ENCODE results near the gene SLC9B2.
A peak's percentile ranks its signal among the peaks of the same experiment; 100 is the strongest.

The SLC9B2 gene

DNA sequence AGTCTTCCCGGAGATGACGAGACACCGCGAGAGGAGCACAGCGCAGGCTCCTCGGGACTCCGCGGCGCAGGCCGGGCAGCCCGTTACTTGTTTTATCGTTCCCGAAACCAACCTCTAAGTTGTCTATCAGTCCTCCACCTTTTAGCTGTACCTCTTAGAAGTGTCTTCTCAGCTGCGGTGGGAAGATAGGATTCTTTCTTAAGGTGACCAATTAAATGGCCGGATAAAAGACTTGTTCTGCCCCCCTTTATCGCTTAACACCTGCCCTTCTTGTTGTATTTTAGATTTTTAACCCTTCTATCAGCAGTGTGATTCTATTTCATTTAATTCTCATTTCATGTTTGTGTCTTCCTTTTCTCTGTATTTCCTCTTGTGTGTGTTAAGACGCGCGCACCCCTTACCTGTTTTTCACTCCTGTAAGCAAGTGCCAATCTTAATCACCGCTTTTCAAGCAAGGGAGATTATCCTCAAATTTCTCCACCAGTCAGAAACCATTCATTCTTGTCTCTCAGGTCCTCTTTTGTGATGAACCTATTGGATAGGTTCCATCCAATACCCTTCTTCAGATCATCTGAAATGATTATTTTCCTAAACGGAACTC, at the start of gene SLC9B2:
Gene SLC9B2 (minus strand): TSS at position 15 of the 601 bp plus-strand sequence. CDS start 9,211 bp downstream, outside the sequence.
- DNase-seq: peak in 1 of 2 donors; percentile 63

DNA sequence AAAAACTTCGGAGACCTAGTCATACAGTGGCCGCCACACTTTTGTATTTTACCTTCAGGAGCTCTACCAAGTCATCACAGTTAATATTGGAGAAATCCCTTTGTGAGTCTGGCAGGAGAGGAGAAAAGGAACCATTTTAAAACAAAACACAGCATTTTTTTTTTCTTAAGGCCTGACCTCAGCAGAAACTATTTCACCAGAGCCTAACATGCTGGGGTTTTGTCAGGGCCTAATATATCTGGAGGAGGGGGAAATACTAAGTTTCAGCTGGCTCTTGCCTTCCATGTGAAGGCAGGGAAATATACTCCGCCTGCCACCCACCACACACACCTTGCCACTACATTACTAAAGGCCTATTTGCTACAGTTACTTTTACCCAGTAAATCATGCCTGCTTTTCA, 49.6 kb upstream of the SLC9B2 start:
- DNase-seq: no peak

- no peak for DNase-seq
Observed at GRCh38 chr4:103123114-103123513, 46.6 kb upstream of the SLC9B2 start.

DNA sequence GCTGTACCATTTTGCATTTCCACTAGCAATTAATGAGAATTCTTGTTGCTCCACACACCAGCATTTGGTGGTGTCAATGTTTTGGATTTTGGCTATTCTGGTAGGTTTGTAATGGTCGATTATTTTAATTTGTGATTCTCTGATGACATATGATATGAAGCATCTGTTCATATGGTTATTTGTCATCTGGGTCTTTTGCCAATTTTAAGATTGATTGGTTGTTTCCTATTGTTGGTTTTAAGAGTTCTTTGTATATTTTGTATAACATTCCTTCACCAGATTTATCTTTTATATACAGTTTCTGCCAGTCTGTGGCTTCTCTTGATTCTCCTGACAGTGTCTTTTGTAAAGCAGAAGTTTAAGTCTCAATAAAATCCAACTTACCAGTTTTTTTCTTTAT, 41.6 kb upstream of the SLC9B2 start:
- DNase-seq: no peak

DNA sequence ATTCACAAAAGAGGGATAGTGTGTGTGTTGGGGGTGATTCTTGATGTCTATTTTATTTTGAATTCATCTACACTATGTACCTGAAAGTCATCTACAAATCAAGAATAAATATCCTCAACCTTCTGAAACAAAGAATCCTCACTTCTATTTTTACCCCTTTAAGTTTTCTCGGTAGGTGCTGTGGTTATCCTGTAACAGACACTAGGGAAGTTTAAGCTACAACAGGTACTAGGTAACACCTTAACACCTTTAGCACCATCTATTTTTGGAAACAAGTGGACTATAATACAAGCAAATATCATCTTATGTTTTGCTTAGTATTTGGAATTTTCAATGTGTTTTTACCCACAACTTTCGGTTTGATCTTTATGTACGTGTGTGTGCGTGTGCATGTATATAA, 35.0 kb upstream of the SLC9B2 start:
- DNase-seq: no peak

DNA sequence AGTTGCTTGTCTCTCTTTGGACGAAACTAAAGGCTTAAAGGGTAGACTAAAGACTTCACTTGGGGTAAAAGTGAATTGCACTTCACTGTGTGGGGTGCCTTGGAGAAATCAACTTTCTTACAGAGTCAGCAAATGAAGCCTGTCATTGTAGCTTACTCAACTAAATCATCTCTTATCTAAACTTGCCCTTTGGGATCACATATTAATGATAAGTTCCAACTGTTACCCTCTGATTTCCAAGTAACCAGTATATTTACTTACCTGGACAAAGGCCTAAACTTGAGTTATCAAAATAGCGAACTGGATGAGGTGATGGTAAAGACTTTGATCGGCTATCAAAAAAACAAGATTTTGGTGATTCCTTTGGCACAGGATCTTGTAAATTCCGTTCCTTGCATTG, 32.0 kb upstream of the SLC9B2 start:
- no peak for DNase-seq

DNA sequence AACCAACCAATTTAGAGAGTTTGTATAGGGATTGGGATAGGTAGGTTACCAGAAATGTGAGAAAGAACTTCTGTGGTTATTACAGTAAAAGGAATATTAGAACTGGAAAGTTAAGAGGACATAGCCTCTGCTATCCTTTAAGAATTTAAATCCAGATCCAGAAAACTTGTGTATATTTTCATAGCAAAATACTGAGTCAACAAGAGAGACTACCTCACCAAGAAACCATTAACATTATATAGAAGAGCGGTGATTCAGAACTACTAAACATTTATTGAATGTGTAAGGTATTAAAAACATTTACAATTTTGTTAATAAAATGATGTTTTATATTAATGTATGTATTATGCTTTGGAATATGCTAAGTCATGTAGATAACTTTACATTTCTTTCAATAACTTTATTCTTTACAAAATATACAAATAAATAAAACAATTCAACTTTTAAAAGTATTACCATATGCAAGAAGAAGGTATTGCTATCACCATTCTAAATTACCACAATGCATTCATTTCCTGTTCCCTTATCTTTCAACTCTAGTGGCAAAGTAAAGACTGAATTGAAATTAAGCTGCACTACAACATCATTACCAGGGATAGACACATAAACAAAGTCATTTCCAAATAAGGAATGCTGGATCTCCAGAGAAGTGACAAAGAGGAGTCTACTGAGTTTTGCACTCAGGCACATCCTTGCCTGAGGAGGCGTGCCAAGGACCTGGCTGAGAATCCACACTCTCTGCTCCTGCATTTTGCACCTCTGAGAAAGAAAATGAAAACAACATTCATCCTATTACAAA, 29.2 kb upstream of the SLC9B2 start:
- no peak for DNase-seq

- DNase-seq: no peak
Observed at GRCh38 chr4:103104886-103105285, 28.3 kb upstream of the SLC9B2 start.

DNA sequence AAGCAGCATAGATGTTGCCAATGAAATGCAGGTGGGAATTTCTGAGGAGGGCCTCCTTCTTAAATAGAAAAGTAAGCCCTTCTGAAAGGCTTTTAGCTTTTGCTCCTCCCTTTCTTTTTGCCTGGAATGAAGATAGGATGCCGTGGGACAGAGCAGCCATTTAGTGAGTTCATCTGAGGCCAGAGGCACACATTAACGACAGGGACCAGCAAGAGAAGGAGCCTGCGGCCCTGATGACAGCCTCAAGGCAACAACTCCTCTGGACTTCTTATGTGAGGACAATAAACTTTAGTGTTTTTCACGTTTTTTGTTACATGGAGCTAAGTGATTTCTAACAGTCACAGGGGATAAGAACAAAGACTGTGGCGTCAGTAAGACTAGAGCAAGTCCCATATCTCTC, 24.1 kb upstream of the SLC9B2 start:
- DNase-seq: no peak

DNA sequence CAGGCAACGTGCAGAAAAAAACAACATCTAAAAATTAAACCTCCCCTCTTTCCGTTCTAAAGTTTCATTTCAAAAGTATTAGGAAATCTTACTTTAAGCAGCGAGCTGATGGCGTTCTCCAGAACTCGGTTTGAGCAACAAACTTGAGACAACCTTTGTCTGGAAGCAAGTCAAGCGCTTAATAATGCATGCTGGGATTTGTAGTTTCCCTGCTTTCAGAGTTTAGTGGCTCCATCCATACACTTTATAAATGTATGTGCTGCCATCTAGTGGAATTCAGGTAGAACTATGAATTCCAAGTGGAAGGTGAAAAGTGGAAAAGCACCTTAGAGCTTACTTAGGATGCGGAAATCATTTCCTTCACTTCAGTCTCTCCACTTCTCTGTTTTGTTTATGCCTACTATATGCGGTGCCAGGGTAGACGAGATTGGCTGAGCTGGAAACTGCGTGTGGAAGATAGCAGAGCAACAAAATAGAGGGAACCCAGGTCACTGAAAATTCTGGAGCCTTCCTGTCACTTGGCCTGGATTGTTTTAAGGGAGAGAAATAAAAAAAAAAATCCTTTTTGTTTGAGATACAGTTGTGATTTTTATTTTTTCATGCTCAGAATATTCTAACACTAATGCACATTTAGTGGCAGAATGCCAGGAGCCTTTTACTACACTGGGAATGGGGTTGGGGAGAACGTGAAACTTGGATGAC, 23.3 kb upstream of the SLC9B2 start, which contains the start of gene BDH2:
Gene BDH2 (minus strand): TSS at position 144 of the 702 bp plus-strand sequence. CDS start 3,580 bp downstream, outside the sequence.
- peak; percentile 19 to 40 for DNase-seq

GRCh38 chr4:103098756-103099440, 22.3 kb upstream of the SLC9B2 start:
- no peak for DNase-seq

GRCh38 chr4:103098341-103098740, 21.8 kb upstream of the SLC9B2 start:
- no peak for DNase-seq

DNA sequence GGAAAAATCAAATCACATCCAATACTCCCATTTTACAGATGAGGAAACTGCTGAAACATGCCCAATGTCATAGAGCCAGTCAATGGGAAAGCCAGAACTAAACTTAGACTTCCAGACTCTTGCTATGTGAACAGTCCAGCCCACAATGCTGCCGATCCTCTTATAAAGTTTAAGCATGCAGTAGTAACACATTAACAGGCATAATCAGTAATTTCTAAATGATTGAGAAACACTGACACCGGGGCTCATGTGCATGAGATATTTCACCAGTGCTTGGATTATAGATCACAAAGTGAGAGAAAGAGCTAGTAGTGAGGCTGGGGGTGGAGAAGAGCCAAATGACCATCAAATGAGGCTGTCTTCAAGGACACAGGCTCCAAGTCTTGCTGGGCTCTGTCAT, 20.6 kb upstream of the SLC9B2 start:
- DNase-seq: no peak

DNA sequence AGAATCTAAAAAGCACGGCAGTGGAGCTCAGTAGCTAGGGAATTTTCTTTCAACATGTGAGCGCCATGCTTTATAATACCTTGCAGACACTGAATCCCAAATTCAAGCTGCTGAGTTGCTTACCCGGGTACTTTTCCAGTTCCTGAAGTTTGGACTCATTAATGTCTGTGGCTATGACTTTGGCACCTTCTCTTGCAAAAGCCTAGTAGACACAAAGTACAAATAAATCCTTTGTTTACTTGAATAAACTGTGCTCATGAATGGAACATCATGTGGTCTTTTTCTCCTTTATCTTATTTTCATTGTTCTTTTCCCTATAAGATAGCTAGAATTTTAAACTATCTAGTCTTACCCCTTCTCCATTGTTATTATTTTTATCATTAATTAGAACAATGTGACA, 18.5 kb upstream of the SLC9B2 start:
- DNase-seq: no peak

DNA sequence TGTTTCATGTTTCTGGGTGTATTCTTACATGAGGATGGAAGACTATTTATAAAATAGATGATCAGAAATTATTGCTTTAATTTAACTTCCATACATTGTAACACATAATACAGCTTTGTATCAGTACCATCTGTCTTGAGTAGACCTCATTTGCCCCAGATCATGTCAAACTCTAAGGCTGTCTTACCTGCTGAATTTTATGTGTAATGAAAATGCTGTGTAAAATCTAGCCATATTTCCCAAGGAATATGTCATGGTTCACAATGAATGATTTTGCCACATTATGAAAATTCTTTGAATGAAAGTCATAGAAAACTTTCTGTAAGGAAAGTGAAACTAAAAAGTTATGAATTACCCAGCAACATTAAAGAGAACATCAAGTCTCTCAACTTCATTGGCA, 15.7 kb upstream of the SLC9B2 start:
- no peak for DNase-seq

- DNase-seq: peak; percentile 13 to 47
Observed at GRCh38 chr4:103091601-103092223, 15.2 kb upstream of the SLC9B2 start.

- DNase-seq: no peak
Observed at GRCh38 chr4:103089481-103089880, 12.9 kb upstream of the SLC9B2 start.

GRCh38 chr4:103086551-103086950, 10.0 kb upstream of the SLC9B2 start:
- no peak for DNase-seq

DNA sequence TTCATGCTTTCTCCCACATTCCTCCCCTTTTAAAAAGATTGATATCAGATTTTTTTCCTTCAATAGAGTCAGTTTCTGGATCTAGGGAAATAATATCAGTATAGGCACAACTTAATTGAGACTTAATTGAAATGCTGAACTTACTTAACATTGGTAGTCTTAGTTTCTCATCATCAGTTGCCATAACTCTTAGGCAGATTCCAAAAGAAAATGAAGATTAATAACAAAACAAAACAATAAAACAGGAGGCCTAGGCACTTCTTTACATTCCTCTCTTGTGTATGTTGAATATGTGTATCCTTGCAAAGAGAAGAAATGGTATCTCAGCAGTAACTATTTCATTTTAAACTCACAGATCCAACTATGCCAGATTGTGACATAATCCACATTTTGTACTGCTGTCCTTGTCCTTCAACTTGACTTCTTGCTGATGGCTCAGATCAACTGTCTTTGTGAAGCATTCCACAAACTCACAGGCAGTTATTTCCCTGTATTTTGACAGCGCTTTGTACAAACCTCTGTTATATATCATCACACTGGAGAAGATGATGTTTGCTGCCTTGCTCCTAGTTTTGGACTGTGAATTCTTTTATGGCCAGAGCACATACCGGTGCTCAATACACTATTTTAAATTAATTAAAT, 9.1 kb upstream of the SLC9B2 start:
- DNase-seq: no peak

DNA sequence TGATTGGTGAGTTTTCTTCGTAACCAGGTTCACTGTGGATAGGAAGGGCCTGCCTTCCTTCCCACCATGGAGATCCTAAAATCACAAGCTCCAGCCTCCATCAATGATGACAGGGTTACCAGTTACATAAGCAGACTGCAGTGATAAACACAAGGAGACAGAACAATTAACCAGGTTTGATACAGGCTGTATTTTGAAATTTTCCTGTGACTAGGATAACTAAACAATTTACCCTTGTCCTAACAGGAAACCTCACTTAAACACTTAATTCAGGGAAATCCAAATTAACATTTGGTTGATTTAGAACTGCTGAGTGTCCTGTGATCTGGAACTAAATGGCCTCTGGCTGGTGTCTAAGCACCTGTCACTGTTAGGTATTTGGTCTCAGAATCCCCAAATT, 3.1 kb upstream of the SLC9B2 start:
- no peak for DNase-seq

DNA sequence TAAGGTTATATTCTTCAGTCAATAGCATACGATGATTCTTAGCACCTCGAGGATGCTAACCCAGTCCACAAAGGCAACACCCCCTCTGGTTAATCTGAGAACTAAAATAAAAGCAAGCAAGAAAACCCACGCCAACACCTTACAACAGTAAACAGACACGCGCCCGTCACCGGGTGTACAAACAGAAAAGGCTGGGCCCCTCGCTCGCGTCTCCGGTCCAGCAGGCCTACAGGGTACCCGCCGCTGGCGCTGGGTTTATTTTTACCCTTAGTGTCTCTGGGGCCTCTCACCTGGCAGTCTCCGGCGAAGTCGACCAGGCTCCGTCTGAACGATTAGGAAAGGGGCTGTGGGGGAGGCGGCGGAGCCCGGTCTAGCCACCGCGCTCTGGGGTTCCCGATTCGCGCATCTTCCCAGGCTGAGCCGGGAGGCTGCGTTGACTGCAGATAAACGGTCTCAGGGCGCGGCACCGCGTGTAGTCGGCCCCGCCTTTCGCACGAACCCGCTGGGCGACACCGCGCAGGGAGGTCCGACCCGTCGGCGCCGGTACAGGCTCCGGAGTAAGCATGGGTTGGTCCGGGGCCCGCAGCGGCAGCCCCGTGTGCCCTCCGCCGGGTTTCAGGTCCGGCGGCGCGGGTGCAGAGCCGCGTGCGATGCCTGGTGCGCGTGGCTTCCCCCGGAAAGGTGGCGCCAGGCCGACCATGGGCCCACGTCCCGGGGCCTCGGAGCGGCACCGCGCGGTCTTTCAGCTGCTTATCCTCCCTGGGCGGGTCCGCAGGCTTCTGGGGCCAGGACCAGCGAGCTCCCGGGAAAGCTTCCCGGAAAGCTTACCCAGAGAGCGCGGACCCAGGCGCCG, 441 bp downstream of the SLC9B2 start:
- DNase-seq: peak; percentile 69 to 70

Measured in stimulated activated CD4-positive, alpha-beta T cell treated with anti-CD3 and anti-CD28 coated beads, Interleukin-2, amount 100 ng/mL, for 24 hours (primary cell).